PC-3 (cell line): ENCODE results near the gene MORN1. TPM values are rescaled to one million over a fixed set of nuclear protein-coding genes. Genes with fewer than 3 reads are reported as not detected.

ENCODE experiments used
- ATAC-seq: fragments of 200-7000 bp; cut with Tn5 transposase; 2 replicates; pipeline ENCODE4 v1.9.1; 2020; ENCODE audit warnings: mild to moderate bottlenecking, moderate library complexity
- BruUV-seq: library from RNA; stranded (reverse); fragments of 400-500 nt; replicated peaks from 2 replicates; lab custom pipeline; 2021; lab: Mats Ljungman, UMichigan
- CTCF ChIA-PET: fragments of 300-600 bp; sonication (Branson Sonifier 250); formaldehyde crosslinking; loops from one replicate; lab custom pipeline; 2022; ENCODE audit warnings: antibody characterized with exemption; lab: Charles Lee
- POLR2A ChIA-PET: fragments of 300-600 bp; sonication (Branson Sonifier 250); formaldehyde crosslinking; loops from one replicate; lab custom pipeline; 2022; ENCODE audit warnings: antibody characterized with exemption; ENCODE audit not compliant: unreplicated experiment; lab: Charles Lee
- DNase-seq: peaks from one replicate; pipeline ENCODE4 v3.0.0-alpha.2; 2015
- H2AFZ ChIP-seq: fragments of 300-600 bp; sonication (generic); 2 replicates; pipeline ENCODE4 v1.6.0; 2016; ENCODE audit warnings: antibody characterized with exemption, low read length
- H3F3A ChIP-seq: fragments of 300-600 bp; sonication (generic); one replicate; pipeline ENCODE4 v1.6.0; 2017; ENCODE audit warnings: antibody characterized with exemption, low read length, control low read depth, mild to moderate bottlenecking; ENCODE audit not compliant: unreplicated experiment
- H3K27ac ChIP-seq: fragments of 300-600 bp; sonication (generic); 2 replicates; pipeline ENCODE4 v1.5.1; 2016; ENCODE audit warnings: mild to moderate bottlenecking, low read length
- H3K27me3 ChIP-seq: fragments of 300-600 bp; sonication (generic); 2 replicates; pipeline ENCODE4 v1.6.1; 2016; ENCODE audit warnings: low read length, mixed read lengths
- H3K36me3 ChIP-seq: fragments of 300-600 bp; sonication (generic); 2 replicates; pipeline ENCODE4 v1.6.1; 2016; ENCODE audit warnings: low read depth, mixed run types, low read length, mixed read lengths
- H3K4me1 ChIP-seq: fragments of 300-600 bp; sonication (generic); 2 replicates; pipeline ENCODE4 v1.5.1; 2016; ENCODE audit warnings: low read length; ENCODE audit not compliant: insufficient read depth
- H3K4me2 ChIP-seq: fragments of 300-600 bp; sonication (generic); 2 replicates; pipeline ENCODE4 v1.6.0; 2016; ENCODE audit warnings: low read length
- H3K4me3 ChIP-seq: fragments of 300-600 bp; sonication (generic); 2 replicates; pipeline ENCODE4 v1.5.1; 2016; ENCODE audit warnings: mild to moderate bottlenecking, low read length, mixed read lengths
- H3K79me2 ChIP-seq: fragments of 300-600 bp; sonication (generic); 2 replicates; pipeline ENCODE4 v1.6.1; 2017; ENCODE audit warnings: low read length, mixed read lengths
- H3K9ac ChIP-seq: fragments of 300-600 bp; sonication (generic); 2 replicates; pipeline ENCODE4 v1.6.0; 2016; ENCODE audit warnings: mild to moderate bottlenecking, low read length
- H3K9me2 ChIP-seq: fragments of 300-600 bp; sonication (generic); replicated peaks from 2 replicates; pipeline ENCODE4 v1.6.1; 2016; ENCODE audit warnings: mixed run types, low read length, mixed read lengths
- H3K9me3 ChIP-seq: fragments of 300-600 bp; sonication (generic); 2 replicates; pipeline ENCODE4 v1.6.1; 2016; ENCODE audit warnings: low read length, mixed read lengths
- H4K20me1 ChIP-seq: fragments of 300-600 bp; sonication (generic); 2 replicates; pipeline ENCODE4 v1.6.1; 2016; ENCODE audit warnings: low read length, mixed read lengths
- CTCF ChIP-seq: fragments of 300-600 bp; sonication (generic); conservative IDR thresholded peaks from 2 replicates; pipeline ENCODE4 v1.5.1; 2017; ENCODE audit warnings: antibody characterized with exemption, low read depth, mild to moderate bottlenecking, low read length
- EZH2 ChIP-seq: fragments of 300-600 bp; sonication (generic); IDR thresholded peaks from one replicate; pipeline ENCODE4 v1.6.1; 2017; ENCODE audit warnings: antibody characterized with exemption, mild to moderate bottlenecking, low read length; ENCODE audit not compliant: unreplicated experiment
- EZH2phosphoT487 ChIP-seq: fragments of 300-600 bp; sonication (generic); IDR thresholded peaks from 2 replicates; pipeline ENCODE4 v1.6.1; 2018; ENCODE audit warnings: mild to moderate bottlenecking, antibody characterized with exemption, low read length, borderline replicate concordance
- intact Hi-C: fragments of 100-400 bp; cut with micrococcal nuclease; formaldehyde crosslinking; loops from 2 replicates; pipeline ENCODE4 v1.9.0; 2023
- total RNA-seq: library from RNA; depleted of rRNA; stranded (reverse); fragments of >200 nt; gene quantifications from 2 replicates; pipeline ENCODE4 v1.2.3, GENCODE V29; 2014

MORN1 gene
- total RNA-seq, 1 experiment from 2014 or later: 11.2 TPM

DNA sequence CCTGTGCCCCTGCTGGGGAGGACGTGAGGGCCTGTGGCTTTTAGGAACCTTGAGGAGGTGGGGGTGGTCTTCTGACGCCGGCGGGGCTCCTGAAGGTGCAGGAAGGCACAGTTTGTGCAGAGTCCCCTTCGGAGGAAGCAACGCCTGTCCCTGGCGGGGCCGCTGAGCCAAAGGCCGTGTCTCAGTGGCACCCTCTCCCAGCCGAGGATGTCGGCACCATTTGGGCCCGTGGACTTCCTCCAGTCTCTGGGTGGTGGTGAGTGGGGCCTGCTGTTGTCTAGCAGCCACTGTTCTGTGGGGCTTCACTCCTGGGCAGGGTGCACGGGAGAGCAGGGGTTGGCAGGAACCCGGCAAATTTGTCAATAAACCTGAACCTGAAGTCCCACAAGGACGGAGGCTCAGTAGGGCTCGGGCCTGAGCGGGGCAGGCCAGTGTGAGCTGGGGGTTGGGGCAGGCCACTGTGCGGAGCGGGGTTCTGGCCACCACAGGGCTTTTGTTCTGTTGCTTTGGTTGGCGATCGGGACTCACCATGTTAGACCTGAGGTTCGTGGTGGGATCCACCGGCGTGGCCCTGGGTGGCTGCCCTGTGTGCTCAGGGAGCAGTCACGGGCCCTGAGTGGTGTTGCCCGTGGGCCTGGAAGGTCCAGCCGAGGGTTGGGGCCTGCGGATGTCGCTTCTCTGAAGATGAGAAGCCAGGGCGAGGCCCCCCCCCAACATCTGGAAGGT is 98.5 kb downstream of the MORN1 start:
- H3K27ac ChIP-seq: no peak overlapping the region
- no peaks in the 10 kb centered on the region for H3K4me1 ChIP-seq
- H3F3A ChIP-seq: no peaks in the 10 kb centered on the region
- no peak for DNase-seq
- H3K79me2 ChIP-seq: peaks cover 98% of the 10 kb centered on the region
- no peaks in the 10 kb centered on the region for H3K27me3 ChIP-seq
- H3K36me3 ChIP-seq: no peaks in the 10 kb centered on the region
- H2AFZ ChIP-seq: no peak overlapping the region
- no peaks in the 10 kb centered on the region for H3K9me3 ChIP-seq
- no peak overlapping the region for H3K4me3 ChIP-seq
- intact Hi-C loops: no loop called here
- ATAC-seq: no peak
- BruUV-seq: no TSS peak
- no peak overlapping the region for H3K4me2 ChIP-seq
- ChIA-PET CTCF (no interaction called here), POLR2A (no interaction called here)
- H4K20me1 ChIP-seq: peaks cover 53% of the 10 kb centered on the region
- TF ChIP-seq EZH2: no peak
- no peak for TF ChIP-seq CTCF
- TF ChIP-seq EZH2phosphoT487: no peak
- no peak overlapping the region for H3K9ac ChIP-seq
- H3K9me2 ChIP-seq: no peaks in the 10 kb centered on the region

DNA sequence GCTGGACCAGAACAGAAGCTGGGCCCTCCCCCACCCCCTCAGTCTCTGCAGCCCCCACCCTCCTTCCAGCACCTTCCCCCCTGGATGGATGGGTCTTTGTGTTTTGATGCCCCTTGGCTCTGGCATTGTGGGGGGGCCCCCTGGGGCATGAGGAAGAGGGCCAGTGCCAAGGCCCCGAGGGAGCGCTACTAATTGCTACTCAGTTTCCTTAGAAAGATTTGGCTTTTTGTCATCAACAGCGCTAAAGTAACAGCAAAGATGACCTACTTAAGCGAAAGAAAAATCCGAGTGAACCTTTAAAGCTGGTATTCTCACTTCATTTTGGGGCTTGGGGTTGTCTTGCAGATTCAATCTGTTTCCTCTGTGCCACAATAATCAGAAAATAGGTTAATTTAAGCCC is 99.8 kb downstream of the MORN1 start:
- no peak for DNase-seq
- no peak for ATAC-seq
- no peaks in the 10 kb centered on the region for H3K4me1 ChIP-seq
- H3K9ac ChIP-seq: no peak overlapping the region
- H3K4me3 ChIP-seq: no peak overlapping the region
- ChIA-PET POLR2A (no interaction called here), CTCF (no interaction called here)
- no peak overlapping the region for H3K4me2 ChIP-seq
- H3K9me2 ChIP-seq: no peaks in the 10 kb centered on the region
- no peaks in the 10 kb centered on the region for H3K27me3 ChIP-seq
- intact Hi-C loops: no loop called here
- H3K79me2 ChIP-seq: peaks cover 98% of the 10 kb centered on the region
- TF ChIP-seq EZH2: no peak
- TF ChIP-seq EZH2phosphoT487: no peak
- TF ChIP-seq CTCF: no peak
- H3K9me3 ChIP-seq: no peaks in the 10 kb centered on the region
- no peaks in the 10 kb centered on the region for H3F3A ChIP-seq
- BruUV-seq: no TSS peak
- H3K27ac ChIP-seq: no peak overlapping the region
- no peaks in the 10 kb centered on the region for H3K36me3 ChIP-seq
- peaks cover 45% of the 10 kb centered on the region for H4K20me1 ChIP-seq
- no peak overlapping the region for H2AFZ ChIP-seq
